ENCODE data around the gene SORCS2. TPM values are rescaled to one million over a fixed set of nuclear protein-coding genes. Genes with fewer than 3 reads are reported as not detected.

SORCS2 gene
- total RNA-seq, 1 donor from 2014 or later: not detected

DNA sequence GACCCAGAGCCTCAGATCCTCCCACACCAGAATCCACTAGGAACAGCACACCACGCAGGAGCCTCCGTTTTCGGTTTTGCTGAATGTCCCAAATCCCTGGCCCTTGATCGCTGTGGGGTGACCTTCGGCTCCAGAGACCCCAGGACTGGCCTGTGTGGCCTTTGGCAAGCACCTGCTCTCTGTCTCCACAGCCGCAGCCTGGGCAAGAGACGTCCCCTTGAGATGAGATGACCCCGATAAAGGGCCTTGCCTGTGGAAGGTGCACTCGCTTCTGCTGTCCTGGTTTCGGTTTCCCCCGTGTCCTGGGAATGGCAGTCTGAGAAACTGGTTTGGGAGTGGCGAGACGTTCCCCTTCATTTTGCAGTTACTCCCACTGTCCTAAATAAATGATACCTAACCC lies 232.8 kb downstream of the SORCS2 start:
- intact Hi-C loops (cut with micrococcal nuclease): no loop called here
- H3K9me3 Mint-ChIP-seq: no peaks in the 10 kb centered on the region
- H3K36me3 Mint-ChIP-seq (ENCODE audit: low read depth): no peaks in the 10 kb centered on the region
- no peak overlapping the region for H3K4me3 Mint-ChIP-seq
- H3K27me3 Mint-ChIP-seq (ENCODE audit: insufficient read depth): no peaks in the 10 kb centered on the region
- H3K27ac Mint-ChIP-seq: no peak overlapping the region
- no peak for DNase-seq (ENCODE audit: low spot score)
- no peaks in the 10 kb centered on the region for H3K4me1 Mint-ChIP-seq (ENCODE audit: low read depth)

DNA sequence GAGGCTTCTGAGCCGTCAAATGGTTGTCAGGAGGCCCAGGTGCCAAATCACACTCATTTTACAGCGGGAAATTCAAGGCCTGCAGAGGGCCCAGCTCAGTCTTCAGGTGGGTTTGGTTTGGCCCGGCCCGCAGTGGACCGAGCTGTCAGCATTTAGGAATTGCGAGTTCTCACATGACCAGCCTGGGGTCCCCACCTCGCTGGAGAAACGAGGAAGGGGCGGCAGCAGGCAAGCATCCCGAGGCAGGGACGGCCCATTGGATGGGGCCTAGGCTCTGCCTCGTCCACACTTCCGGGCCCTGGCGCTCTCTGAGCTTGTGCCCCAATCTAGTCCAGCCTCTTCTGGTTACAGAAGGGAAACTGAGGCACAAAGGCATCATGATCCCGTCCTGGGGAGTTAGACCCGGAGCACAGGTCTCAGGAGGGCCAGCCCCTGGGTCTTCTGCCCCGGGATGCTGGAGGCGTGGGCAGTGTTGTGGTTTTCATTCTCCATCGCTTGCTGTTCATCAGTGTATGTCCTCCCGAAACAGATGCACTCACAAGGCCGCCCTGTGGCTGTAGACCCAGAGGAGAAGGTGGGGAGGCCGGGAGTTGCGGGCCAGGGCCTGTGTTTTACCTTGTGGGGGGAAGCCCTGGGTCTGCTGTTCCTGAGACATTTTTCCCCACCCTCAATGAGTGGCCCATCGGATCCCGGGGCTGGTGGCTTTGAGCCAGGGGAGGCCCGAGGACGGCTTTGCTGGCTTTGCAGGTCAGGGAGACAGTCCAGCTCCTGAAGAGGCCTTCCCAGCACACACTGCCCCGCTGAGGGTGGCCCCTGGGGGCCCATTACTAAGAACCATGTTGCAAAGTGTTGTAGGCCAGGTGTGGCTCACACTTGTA lies 233.5 kb downstream of the SORCS2 start:
- no peak for DNase-seq (ENCODE audit: low spot score)
- H3K4me1 Mint-ChIP-seq (ENCODE audit: low read depth): no peaks in the 10 kb centered on the region
- H3K27ac Mint-ChIP-seq: no peak overlapping the region
- H3K27me3 Mint-ChIP-seq (ENCODE audit: insufficient read depth): no peaks in the 10 kb centered on the region
- intact Hi-C loops (cut with micrococcal nuclease): no loop called here
- H3K9me3 Mint-ChIP-seq: no peaks in the 10 kb centered on the region
- H3K36me3 Mint-ChIP-seq (ENCODE audit: low read depth): no peaks in the 10 kb centered on the region
- no peak overlapping the region for H3K4me3 Mint-ChIP-seq

GRCh38 chr4:7426525-7427171 lies 234.3 kb downstream of the SORCS2 start:
- Mint-ChIP-seq H3K36me3 (ENCODE audit: low read depth) (no peaks in the 10 kb centered on the region), H3K9me3 (no peaks in the 10 kb centered on the region), H3K4me3 (no peak overlapping the region), H3K4me1 (ENCODE audit: low read depth) (no peaks in the 10 kb centered on the region), H3K27ac (no peak overlapping the region), H3K27me3 (ENCODE audit: insufficient read depth) (no peaks in the 10 kb centered on the region)
- no peak for DNase-seq (ENCODE audit: low spot score)
- intact Hi-C loops (cut with micrococcal nuclease): no loop called here

GRCh38 chr4:7427361-7427760 lies 235.0 kb downstream of the SORCS2 start:
- Mint-ChIP-seq H3K4me3 (no peak overlapping the region), H3K9me3 (no peaks in the 10 kb centered on the region), H3K27ac (no peak overlapping the region), H3K36me3 (ENCODE audit: low read depth) (no peaks in the 10 kb centered on the region), H3K4me1 (ENCODE audit: low read depth) (no peaks in the 10 kb centered on the region), H3K27me3 (ENCODE audit: insufficient read depth) (no peaks in the 10 kb centered on the region)
- intact Hi-C loops (cut with micrococcal nuclease): no loop called here
- no peak for DNase-seq (ENCODE audit: low spot score)

DNA sequence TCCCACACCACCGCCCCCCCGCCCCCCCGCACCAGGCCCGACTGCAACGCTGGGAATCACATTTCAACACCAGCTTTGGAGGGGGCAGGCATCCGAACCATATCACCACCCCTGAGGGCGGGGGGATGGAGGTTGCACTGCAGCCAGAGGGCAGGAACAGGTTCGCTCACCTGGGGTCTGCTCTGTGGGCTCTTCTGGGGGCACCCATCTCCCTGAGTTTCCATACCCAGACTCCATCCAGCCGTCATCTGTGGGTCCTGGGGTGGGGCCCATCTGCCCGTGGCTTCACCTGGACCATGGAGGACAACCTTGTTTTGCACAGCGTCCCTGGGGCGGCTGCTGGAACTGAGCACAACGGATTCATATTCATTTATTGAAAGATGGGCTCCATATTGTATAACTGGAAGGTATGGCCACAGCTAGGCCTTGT lies 235.5 kb downstream of the SORCS2 start:
- Mint-ChIP-seq H3K27ac (no peak overlapping the region), H3K4me1 (ENCODE audit: low read depth) (no peaks in the 10 kb centered on the region), H3K36me3 (ENCODE audit: low read depth) (no peaks in the 10 kb centered on the region), H3K9me3 (no peaks in the 10 kb centered on the region), H3K27me3 (ENCODE audit: insufficient read depth) (no peaks in the 10 kb centered on the region), H3K4me3 (no peak overlapping the region)
- DNase-seq (ENCODE audit: low spot score): no peak
- intact Hi-C loops (cut with micrococcal nuclease): no loop called here

- H3K4me1 Mint-ChIP-seq (ENCODE audit: low read depth): no peaks in the 10 kb centered on the region
Measured at GRCh38 chr4:7428261-7429068, 236.1 kb downstream of the SORCS2 start.

GRCh38 chr4:7429069-7429416 lies 236.7 kb downstream of the SORCS2 start:
- DNase-seq (ENCODE audit: low spot score): no peak
- Mint-ChIP-seq H3K4me3 (no peak overlapping the region), H3K27me3 (ENCODE audit: insufficient read depth) (no peaks in the 10 kb centered on the region), H3K27ac (no peak overlapping the region), H3K36me3 (ENCODE audit: low read depth) (no peaks in the 10 kb centered on the region), H3K9me3 (no peaks in the 10 kb centered on the region), H3K4me1 (ENCODE audit: low read depth) (no peaks in the 10 kb centered on the region)
- intact Hi-C loops (cut with micrococcal nuclease): no loop called here

More at GRCh38 chr4:7428261-7429068, 236.1 kb downstream of the SORCS2 start:
- H3K4me3 Mint-ChIP-seq: no peak overlapping the region
- DNase-seq (ENCODE audit: low spot score): no peak
- H3K27me3 Mint-ChIP-seq (ENCODE audit: insufficient read depth): no peaks in the 10 kb centered on the region
- no peaks in the 10 kb centered on the region for H3K9me3 Mint-ChIP-seq
- intact Hi-C loops (cut with micrococcal nuclease): no loop called here
- H3K27ac Mint-ChIP-seq: no peak overlapping the region
- no peaks in the 10 kb centered on the region for H3K36me3 Mint-ChIP-seq (ENCODE audit: low read depth)

DNA sequence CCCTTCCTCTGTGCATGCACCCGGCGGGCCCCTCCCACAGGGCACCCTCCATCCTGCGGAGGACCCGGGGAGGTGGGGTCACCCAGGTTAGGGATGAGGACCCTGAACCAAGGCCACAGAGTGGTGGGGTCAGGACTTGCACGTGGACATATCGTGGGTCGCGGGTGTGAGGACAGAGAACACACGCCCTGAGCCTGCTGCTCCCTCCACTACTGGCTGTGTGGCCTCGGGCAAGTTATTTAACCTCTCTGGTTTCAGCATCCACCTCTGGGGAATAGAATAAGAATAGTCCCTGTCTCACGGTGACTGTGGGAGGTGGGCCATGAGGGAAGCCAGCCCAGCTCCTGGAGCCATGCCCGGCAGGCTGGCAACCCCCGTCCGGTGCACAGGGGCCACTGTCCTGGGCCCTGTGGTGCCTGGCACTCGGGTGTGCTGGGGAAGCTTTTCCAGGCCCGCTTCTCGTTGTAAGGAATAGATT lies 237.3 kb downstream of the SORCS2 start:
- H3K4me1 Mint-ChIP-seq (ENCODE audit: low read depth): no peaks in the 10 kb centered on the region
- H3K27me3 Mint-ChIP-seq (ENCODE audit: insufficient read depth): no peaks in the 10 kb centered on the region
- no peak overlapping the region for H3K27ac Mint-ChIP-seq
- no peak overlapping the region for H3K4me3 Mint-ChIP-seq
- no peaks in the 10 kb centered on the region for H3K9me3 Mint-ChIP-seq
- no peak for DNase-seq (ENCODE audit: low spot score)
- no peaks in the 10 kb centered on the region for H3K36me3 Mint-ChIP-seq (ENCODE audit: low read depth)
- intact Hi-C loops (cut with micrococcal nuclease): no loop called here

DNA sequence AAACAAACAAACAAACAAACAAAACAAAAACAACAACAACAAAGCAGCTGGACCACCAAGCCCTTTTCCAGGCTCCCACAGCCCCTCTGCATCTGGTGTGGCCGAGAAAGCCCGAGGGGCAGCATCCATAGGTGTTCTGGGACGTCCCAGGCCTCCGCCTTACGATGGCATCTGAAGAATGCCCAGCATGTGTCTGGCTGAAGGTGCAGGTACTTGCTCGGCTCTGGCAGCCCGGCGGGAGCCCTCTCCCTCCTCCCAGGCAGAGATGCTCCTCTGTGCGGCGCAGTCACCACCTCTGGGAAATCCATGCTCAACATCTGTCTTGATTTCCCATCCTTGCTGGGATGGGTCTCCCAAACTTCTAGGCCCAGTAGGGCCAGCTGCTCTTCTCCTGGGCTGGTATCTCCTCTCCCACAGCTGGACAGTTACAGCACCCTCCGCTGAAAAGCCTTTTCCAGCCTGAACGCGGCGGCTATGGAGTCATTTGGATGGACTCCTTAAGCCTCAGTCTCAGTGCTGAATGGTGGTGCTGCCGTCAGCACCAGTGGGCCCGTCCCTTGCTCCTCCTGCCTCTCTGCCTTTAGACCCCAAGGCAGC lies 238.1 kb downstream of the SORCS2 start:
- H3K4me1 Mint-ChIP-seq (ENCODE audit: low read depth): no peaks in the 10 kb centered on the region
- H3K27ac Mint-ChIP-seq: no peak overlapping the region
- H3K9me3 Mint-ChIP-seq: no peaks in the 10 kb centered on the region
- no peak for DNase-seq (ENCODE audit: low spot score)
- intact Hi-C loops (cut with micrococcal nuclease): no loop called here
- no peak overlapping the region for H3K4me3 Mint-ChIP-seq
- H3K27me3 Mint-ChIP-seq (ENCODE audit: insufficient read depth): no peaks in the 10 kb centered on the region
- H3K36me3 Mint-ChIP-seq (ENCODE audit: low read depth): no peaks in the 10 kb centered on the region

DNA sequence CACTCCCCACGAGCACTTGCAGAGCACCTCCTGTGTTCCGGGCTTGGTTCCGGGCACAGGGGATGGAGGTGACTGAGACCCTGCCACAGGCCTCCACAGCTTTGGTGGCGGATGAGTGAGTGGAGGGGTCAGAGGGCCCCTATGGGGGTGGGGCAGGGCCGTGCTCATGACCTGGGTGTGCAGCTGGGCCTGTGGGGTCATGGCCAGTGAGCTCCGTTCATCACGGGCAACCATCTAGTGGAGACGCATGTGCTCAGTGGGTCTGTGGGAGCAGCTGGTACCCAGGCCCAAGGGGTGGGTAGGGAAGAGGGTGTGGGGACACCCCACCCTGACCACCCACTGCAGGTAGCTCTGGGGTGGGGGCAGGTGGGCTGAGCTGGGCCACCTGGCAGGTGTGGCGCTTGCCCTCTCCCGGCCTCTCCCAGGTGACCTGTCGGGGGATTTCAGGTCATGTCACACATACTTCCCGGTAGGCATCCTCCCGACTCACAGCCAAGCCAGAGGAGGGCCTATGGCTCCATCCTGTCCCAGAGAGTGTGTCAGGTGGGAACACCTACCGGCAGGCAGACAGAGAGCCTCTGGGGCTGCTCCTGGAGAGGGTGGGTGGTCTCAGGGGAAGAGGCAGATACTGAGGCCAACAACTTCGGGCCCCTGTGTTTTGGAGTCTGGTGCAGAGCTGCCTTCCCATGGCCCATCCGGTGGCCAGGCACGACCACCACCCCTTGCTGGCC lies 238.8 kb downstream of the SORCS2 start:
- H3K36me3 Mint-ChIP-seq (ENCODE audit: low read depth): no peaks in the 10 kb centered on the region
- intact Hi-C loops (cut with micrococcal nuclease): no loop called here
- H3K27me3 Mint-ChIP-seq (ENCODE audit: insufficient read depth): no peaks in the 10 kb centered on the region
- H3K9me3 Mint-ChIP-seq: no peaks in the 10 kb centered on the region
- no peaks in the 10 kb centered on the region for H3K4me1 Mint-ChIP-seq (ENCODE audit: low read depth)
- no peak for DNase-seq (ENCODE audit: low spot score)
- H3K27ac Mint-ChIP-seq: no peak overlapping the region
- H3K4me3 Mint-ChIP-seq: no peak overlapping the region

GRCh38 chr4:7431696-7432530 lies 239.6 kb downstream of the SORCS2 start:
- no peaks in the 10 kb centered on the region for H3K27me3 Mint-ChIP-seq (ENCODE audit: insufficient read depth)
- H3K9me3 Mint-ChIP-seq: no peaks in the 10 kb centered on the region
- no peak for DNase-seq (ENCODE audit: low spot score)
- intact Hi-C loops (cut with micrococcal nuclease): no loop called here
- no peaks in the 10 kb centered on the region for H3K36me3 Mint-ChIP-seq (ENCODE audit: low read depth)
- no peak overlapping the region for H3K4me3 Mint-ChIP-seq
- H3K27ac Mint-ChIP-seq: no peak overlapping the region
- no peaks in the 10 kb centered on the region for H3K4me1 Mint-ChIP-seq (ENCODE audit: low read depth)

All from activated T-helper 1 cell treated with anti-CD3 and anti-CD28 coated beads, Interleukin-12 subunit alpha, Interleukin-12 subunit beta, Interleukin-2, Interleukin-4 antibody, amounts not matched to agents 30 ng/mL and 10 ng/mL and 1 ng/mL, durations not matched to agents 14 hours and 24 hours and 36 hours (primary cell).